Measurements from ENCODE around the gene ARFGEF3.

ARFGEF3 gene

GRCh38 chr6:138219398-138219797 lies 57.7 kb downstream of the ARFGEF3 start:
- H3K27me3 Mint-ChIP-seq: peaks cover 33% of the 10 kb centered on the region
- no peaks in the 10 kb centered on the region for H3K4me1 Mint-ChIP-seq
- H3K27ac Mint-ChIP-seq: no peak overlapping the region
- ATAC-seq: no peak
- no peak for DNase-seq
- H3K9me3 Mint-ChIP-seq: no peaks in the 10 kb centered on the region
- no peak overlapping the region for H3K4me3 Mint-ChIP-seq

GRCh38 chr6:138219901-138220300 lies 58.2 kb downstream of the ARFGEF3 start:
- Mint-ChIP-seq H3K27me3 (peaks cover 30% of the 10 kb centered on the region), H3K4me3 (no peak overlapping the region), H3K27ac (no peak overlapping the region), H3K9me3 (no peaks in the 10 kb centered on the region), H3K4me1 (no peaks in the 10 kb centered on the region)
- no peak for DNase-seq
- ATAC-seq: no peak

GRCh38 chr6:138222901-138223546 lies 61.3 kb downstream of the ARFGEF3 start:
- Mint-ChIP-seq H3K27ac (no peak overlapping the region), H3K27me3 (peaks cover 19% of the 10 kb centered on the region), H3K4me3 (no peak overlapping the region), H3K9me3 (no peaks in the 10 kb centered on the region), H3K4me1 (no peaks in the 10 kb centered on the region)
- ATAC-seq: no peak
- DNase-seq: no peak

- ATAC-seq: no peak
- Mint-ChIP-seq H3K4me3 (no peak overlapping the region), H3K27me3 (peaks cover 14% of the 10 kb centered on the region)
These were observed 64.2 kb downstream of the ARFGEF3 start for GRCh38 chr6:138225953-138226352.

GRCh38 chr6:138226700-138227315 lies 65.1 kb downstream of the ARFGEF3 start:
- no peak overlapping the region for H3K4me3 Mint-ChIP-seq
- H3K27me3 Mint-ChIP-seq: peaks cover 16% of the 10 kb centered on the region
- H3K4me1 Mint-ChIP-seq: no peaks in the 10 kb centered on the region
- ATAC-seq (no peak), DNase-seq (no peak)
- H3K9me3 Mint-ChIP-seq: no peaks in the 10 kb centered on the region
- H3K27ac Mint-ChIP-seq: no peak overlapping the region

More at GRCh38 chr6:138225953-138226352, 64.2 kb downstream of the ARFGEF3 start:
- no peak for DNase-seq
- Mint-ChIP-seq H3K4me1 (no peaks in the 10 kb centered on the region), H3K27ac (no peak overlapping the region), H3K9me3 (no peaks in the 10 kb centered on the region)

GRCh38 chr6:138227316-138227781 lies 65.6 kb downstream of the ARFGEF3 start:
- ATAC-seq (no peak), DNase-seq (no peak)
- Mint-ChIP-seq H3K4me1 (no peaks in the 10 kb centered on the region), H3K4me3 (no peak overlapping the region), H3K9me3 (no peaks in the 10 kb centered on the region), H3K27me3 (peaks cover 16% of the 10 kb centered on the region), H3K27ac (no peak overlapping the region)

GRCh38 chr6:138229072-138229471 lies 67.3 kb downstream of the ARFGEF3 start:
- Mint-ChIP-seq H3K27me3 (peaks cover 23% of the 10 kb centered on the region), H3K27ac (no peak overlapping the region), H3K4me3 (no peak overlapping the region), H3K4me1 (no peaks in the 10 kb centered on the region), H3K9me3 (no peaks in the 10 kb centered on the region)
- ATAC-seq (no peak), DNase-seq (no peak)

GRCh38 chr6:138229663-138230179 lies 68.0 kb downstream of the ARFGEF3 start:
- Mint-ChIP-seq H3K4me3 (no peak overlapping the region), H3K9me3 (no peaks in the 10 kb centered on the region), H3K27me3 (peaks cover 23% of the 10 kb centered on the region), H3K4me1 (no peaks in the 10 kb centered on the region), H3K27ac (no peak overlapping the region)
- no peak for DNase-seq
- ATAC-seq: no peak

- Mint-ChIP-seq H3K27ac (no peak overlapping the region), H3K4me1 (no peaks in the 10 kb centered on the region), H3K9me3 (no peaks in the 10 kb centered on the region), H3K27me3 (peaks cover 28% of the 10 kb centered on the region), H3K4me3 (no peak overlapping the region)
- ATAC-seq: no peak
- no peak for DNase-seq
These were observed 68.5 kb downstream of the ARFGEF3 start for GRCh38 chr6:138230221-138230620.

- no peak for DNase-seq
- ATAC-seq: no peak
- no peaks in the 10 kb centered on the region for H3K4me1 Mint-ChIP-seq
- H3K4me3 Mint-ChIP-seq: no peak overlapping the region
- no peaks in the 10 kb centered on the region for H3K9me3 Mint-ChIP-seq
- no peak overlapping the region for H3K27ac Mint-ChIP-seq
- H3K27me3 Mint-ChIP-seq: peaks cover 31% of the 10 kb centered on the region
These were observed 69.1 kb downstream of the ARFGEF3 start for GRCh38 chr6:138230759-138231380.

GRCh38 chr6:138231381-138231886 lies 69.7 kb downstream of the ARFGEF3 start:
- no peaks in the 10 kb centered on the region for H3K4me1 Mint-ChIP-seq
- no peak overlapping the region for H3K4me3 Mint-ChIP-seq
- DNase-seq (no peak), ATAC-seq (no peak)
- no peaks in the 10 kb centered on the region for H3K9me3 Mint-ChIP-seq
- no peak overlapping the region for H3K27ac Mint-ChIP-seq
- H3K27me3 Mint-ChIP-seq: peaks cover 31% of the 10 kb centered on the region

GRCh38 chr6:138234363-138234762 lies 72.6 kb downstream of the ARFGEF3 start:
- Mint-ChIP-seq H3K4me3 (no peak overlapping the region), H3K27ac (no peak overlapping the region), H3K4me1 (no peaks in the 10 kb centered on the region), H3K27me3 (peaks cover 23% of the 10 kb centered on the region), H3K9me3 (no peaks in the 10 kb centered on the region)
- DNase-seq (no peak), ATAC-seq (no peak)

GRCh38 chr6:138235205-138235604 lies 73.5 kb downstream of the ARFGEF3 start:
- DNase-seq (no peak), ATAC-seq (no peak)
- Mint-ChIP-seq H3K27ac (no peak overlapping the region), H3K9me3 (no peaks in the 10 kb centered on the region), H3K4me1 (no peaks in the 10 kb centered on the region), H3K27me3 (peaks cover 23% of the 10 kb centered on the region), H3K4me3 (no peak overlapping the region)

- DNase-seq: no peak
- no peak overlapping the region for H3K27ac Mint-ChIP-seq
- no peaks in the 10 kb centered on the region for H3K9me3 Mint-ChIP-seq
- ATAC-seq: no peak
- H3K27me3 Mint-ChIP-seq: peaks cover 19% of the 10 kb centered on the region
- no peak overlapping the region for H3K4me3 Mint-ChIP-seq
- no peaks in the 10 kb centered on the region for H3K4me1 Mint-ChIP-seq
These were observed 74.0 kb downstream of the ARFGEF3 start for GRCh38 chr6:138235693-138236092.

GRCh38 chr6:138237463-138237862 lies 75.7 kb downstream of the ARFGEF3 start:
- Mint-ChIP-seq H3K4me3 (no peak overlapping the region), H3K9me3 (no peaks in the 10 kb centered on the region), H3K27ac (no peak overlapping the region), H3K27me3 (peaks cover 21% of the 10 kb centered on the region), H3K4me1 (no peaks in the 10 kb centered on the region)
- no peak for DNase-seq
- ATAC-seq: no peak

GRCh38 chr6:138238368-138238767 lies 76.6 kb downstream of the ARFGEF3 start:
- Mint-ChIP-seq H3K4me1 (no peaks in the 10 kb centered on the region), H3K9me3 (no peaks in the 10 kb centered on the region), H3K27ac (no peak overlapping the region), H3K27me3 (peaks cover 19% of the 10 kb centered on the region), H3K4me3 (no peak overlapping the region)
- DNase-seq (no peak), ATAC-seq (no peak)
